Gastrocnemius medialis (tissue), 4 donors: ENCODE measurements around the gene AXL.

ENCODE experiments used
- POLR2A ChIP-seq, 2 donors: fragments of 450-650 bp; IDR thresholded peaks; one replicate each; pipeline ENCODE4 v1.6.1; 2017; ENCODE audit warnings: antibody characterized with exemption in 2 of 2, mild to moderate bottlenecking in 2 of 2, moderate library complexity in 2 of 2
- TF ChIP-seq, protein P1 (sequence below), 5 experiments: fragments of 450-650 bp in 3 of 5; fragments of 200-600 bp in 2 of 5; sonication (generic) in 2 of 5; IDR thresholded peaks in 4 of 5; conservative IDR thresholded peaks in 1 of 5; 1 replicate in 4 of 5; 2 replicates in 1 of 5; pipeline ENCODE4 v1.5.1; 2016 to 2019; ENCODE audit warnings: antibody characterized with exemption in 5 of 5, mild to moderate bottlenecking in 3 of 5, moderate library complexity in 3 of 5

DNA sequence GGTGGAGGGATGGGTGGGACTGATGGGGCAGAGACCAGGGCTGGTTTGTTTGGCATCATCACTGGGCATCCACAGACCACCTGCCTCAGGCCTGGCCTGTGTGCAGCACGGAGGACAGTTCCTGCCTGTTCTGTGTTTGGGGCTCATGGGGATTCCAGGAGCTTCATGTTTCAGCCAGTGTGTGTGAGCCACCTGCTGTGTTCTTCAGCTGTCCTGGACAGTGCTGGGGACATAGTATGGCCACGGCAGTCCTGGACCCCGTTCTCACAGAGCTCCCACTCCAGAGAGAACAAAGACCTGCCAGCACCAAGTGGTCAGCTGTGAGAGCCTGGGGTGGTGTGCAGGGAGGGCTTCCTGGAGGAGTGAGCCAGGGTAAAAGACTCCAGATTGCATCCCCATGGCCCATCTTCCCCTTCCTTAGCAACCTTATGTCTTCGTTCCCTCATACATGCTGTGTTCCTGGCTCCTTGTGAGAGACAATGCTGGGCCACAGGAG lies 89.0 kb downstream of the AXL start:
- TF ChIP-seq, protein P1, sequence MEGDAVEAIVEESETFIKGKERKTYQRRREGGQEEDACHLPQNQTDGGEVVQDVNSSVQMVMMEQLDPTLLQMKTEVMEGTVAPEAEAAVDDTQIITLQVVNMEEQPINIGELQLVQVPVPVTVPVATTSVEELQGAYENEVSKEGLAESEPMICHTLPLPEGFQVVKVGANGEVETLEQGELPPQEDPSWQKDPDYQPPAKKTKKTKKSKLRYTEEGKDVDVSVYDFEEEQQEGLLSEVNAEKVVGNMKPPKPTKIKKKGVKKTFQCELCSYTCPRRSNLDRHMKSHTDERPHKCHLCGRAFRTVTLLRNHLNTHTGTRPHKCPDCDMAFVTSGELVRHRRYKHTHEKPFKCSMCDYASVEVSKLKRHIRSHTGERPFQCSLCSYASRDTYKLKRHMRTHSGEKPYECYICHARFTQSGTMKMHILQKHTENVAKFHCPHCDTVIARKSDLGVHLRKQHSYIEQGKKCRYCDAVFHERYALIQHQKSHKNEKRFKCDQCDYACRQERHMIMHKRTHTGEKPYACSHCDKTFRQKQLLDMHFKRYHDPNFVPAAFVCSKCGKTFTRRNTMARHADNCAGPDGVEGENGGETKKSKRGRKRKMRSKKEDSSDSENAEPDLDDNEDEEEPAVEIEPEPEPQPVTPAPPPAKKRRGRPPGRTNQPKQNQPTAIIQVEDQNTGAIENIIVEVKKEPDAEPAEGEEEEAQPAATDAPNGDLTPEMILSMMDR (IDR thresholded peaks at IDR 0.05 in 4 of 5, conservative IDR thresholded peaks at IDR 0.05 in 1 of 5) = no peak
- no peak for TF ChIP-seq POLR2A (IDR thresholded peaks at IDR 0.05)
